Measurements from ENCODE around the gene GGCT. TPM values are rescaled to one million over a fixed set of nuclear protein-coding genes. Genes with fewer than 3 reads are reported as not detected.
"Not testable (repeated sequence)": the region's sequence is repeated elsewhere in the genome, so short reads cannot be mapped to it uniquely, and the experiment has no call there.

GGCT gene
- polyA plus RNA-seq, 3 donors: 7.6 to 18.1 (median 10.7) TPM

DNA sequence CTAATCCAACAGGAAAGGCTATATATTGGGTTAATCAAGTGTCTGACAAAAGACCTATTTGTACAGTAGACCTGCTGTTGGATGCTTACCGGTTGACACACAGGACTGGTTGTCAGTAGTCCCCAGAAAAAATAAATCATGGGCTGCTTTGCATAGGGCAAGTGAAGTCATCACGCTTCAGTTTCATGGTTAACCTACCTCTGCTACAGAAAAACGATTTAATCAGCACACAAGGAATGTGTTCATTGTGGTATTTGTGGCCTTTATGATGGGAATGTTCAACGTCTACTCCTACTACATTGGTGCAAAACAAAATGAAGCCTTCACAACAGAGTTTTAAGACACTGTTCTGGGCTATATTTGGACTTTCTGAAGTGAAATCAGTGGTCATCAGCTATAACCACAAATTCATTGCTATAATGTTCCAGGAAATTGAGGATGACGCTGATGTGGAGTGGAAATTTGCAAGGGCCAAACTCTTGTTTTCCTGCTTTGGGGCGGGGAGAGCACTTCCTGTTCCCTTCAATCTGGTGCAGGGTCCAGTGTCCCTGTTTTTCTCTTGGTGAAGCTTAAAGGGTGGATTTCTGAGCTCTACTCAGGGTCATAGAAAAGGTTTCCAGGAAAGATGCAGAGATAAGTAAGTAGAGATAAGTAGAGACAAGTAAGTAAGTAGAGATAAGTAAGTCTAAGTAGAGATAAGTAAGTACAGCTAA lies 39.3 kb upstream of the GGCT start:
- intact Hi-C loops (cut with micrococcal nuclease): no loop called here
- Histone ChIP-seq H3K36me3 (replicated peaks in 1 of 2; ENCODE audit: control insufficient read depth in 1 of 2, insufficient read depth in 2 of 2, low read length in 2 of 2) (peaks cover 25 to 58% of the 10 kb centered on the region in 2 donors), H3K79me2 (ENCODE audit: insufficient read depth, low read length) (no peaks in the 10 kb centered on the region), H3K4me3 (replicated peaks in 1 of 3; ENCODE audit: low read depth in 2 of 3, low read length in 3 of 3) (no peak overlapping the region), H3K27me3 (ENCODE audit: control insufficient read depth in 2 of 2, insufficient read depth in 2 of 2, low read length in 2 of 2) (no peaks in the 10 kb centered on the region), H3K4me1 (ENCODE audit: control insufficient read depth in 1 of 2, insufficient read depth in 2 of 2, low read length in 2 of 2) (no peaks in the 10 kb centered on the region), H2AFZ (ENCODE audit: insufficient read depth, low read depth, low read length, poor library complexity, severe bottlenecking) (no peak overlapping the region), H4K20me1 (ENCODE audit: insufficient read depth, low read length) (no peaks in the 10 kb centered on the region), H3K4me2 (replicated peaks; ENCODE audit: extremely low read depth, low read length, poor library complexity, severe bottlenecking) (no peak overlapping the region), H3K9me3 (replicated peaks in 1 of 2; ENCODE audit: control insufficient read depth in 1 of 2, insufficient read depth in 1 of 2, low read length in 2 of 2) (no peaks in the 10 kb centered on the region), H3K9ac (ENCODE audit: insufficient read depth, low read length, poor library complexity, severe bottlenecking) (no peak overlapping the region), H3K27ac (ENCODE audit: low read depth in 1 of 2, low read length in 2 of 2) (no peak overlapping the region)
- no peaks in the 10 kb centered on the region for H3K27me3 Mint-ChIP-seq (ENCODE audit: low read depth in 3 of 3)
- peak overlapping the region in 1 of 7 donors; percentile 40 for H3K27ac Mint-ChIP-seq
- TF ChIP-seq, protein P1, sequence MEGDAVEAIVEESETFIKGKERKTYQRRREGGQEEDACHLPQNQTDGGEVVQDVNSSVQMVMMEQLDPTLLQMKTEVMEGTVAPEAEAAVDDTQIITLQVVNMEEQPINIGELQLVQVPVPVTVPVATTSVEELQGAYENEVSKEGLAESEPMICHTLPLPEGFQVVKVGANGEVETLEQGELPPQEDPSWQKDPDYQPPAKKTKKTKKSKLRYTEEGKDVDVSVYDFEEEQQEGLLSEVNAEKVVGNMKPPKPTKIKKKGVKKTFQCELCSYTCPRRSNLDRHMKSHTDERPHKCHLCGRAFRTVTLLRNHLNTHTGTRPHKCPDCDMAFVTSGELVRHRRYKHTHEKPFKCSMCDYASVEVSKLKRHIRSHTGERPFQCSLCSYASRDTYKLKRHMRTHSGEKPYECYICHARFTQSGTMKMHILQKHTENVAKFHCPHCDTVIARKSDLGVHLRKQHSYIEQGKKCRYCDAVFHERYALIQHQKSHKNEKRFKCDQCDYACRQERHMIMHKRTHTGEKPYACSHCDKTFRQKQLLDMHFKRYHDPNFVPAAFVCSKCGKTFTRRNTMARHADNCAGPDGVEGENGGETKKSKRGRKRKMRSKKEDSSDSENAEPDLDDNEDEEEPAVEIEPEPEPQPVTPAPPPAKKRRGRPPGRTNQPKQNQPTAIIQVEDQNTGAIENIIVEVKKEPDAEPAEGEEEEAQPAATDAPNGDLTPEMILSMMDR (IDR thresholded peaks at IDR 0.05): no peak
- peaks cover 58 to 72% of the 10 kb centered on the region in 2 donors for H3K36me3 Mint-ChIP-seq
- H3K4me3 Mint-ChIP-seq: no peak overlapping the region
- peaks cover 0 to 8% (median 0%) of the 10 kb centered on the region in 7 donors for H3K9me3 Mint-ChIP-seq
- H3K4me1 Mint-ChIP-seq: peaks cover 1% of the 10 kb centered on the region
- DNase-seq: no peak
- 88% methylated on average over 2 of the region's 6 CpGs for WGBS (ENCODE audit: insufficient coverage)

DNA sequence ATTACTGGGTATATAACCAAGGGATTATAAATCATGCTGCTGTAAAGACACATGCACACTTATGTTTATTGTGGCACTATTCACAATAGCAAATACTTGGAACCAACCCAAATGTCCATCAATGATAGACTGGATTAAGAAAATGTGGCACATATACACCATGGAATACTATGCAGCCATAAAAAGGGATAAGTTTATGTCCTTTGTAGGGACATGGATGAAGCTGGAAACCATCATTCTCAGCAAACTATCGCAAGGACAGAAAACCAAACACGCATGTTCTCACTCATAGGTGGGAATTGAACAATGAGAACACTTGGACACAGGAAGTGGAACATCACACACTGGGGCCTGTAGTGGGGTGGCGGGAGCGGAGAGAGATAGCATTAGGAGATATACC lies 38.5 kb upstream of the GGCT start:
- H3K4me3 Mint-ChIP-seq; H3K9me3 Mint-ChIP-seq; H3K4me1 Mint-ChIP-seq; H3K27me3 ChIP-seq (ENCODE audit: control insufficient read depth in 2 of 2, insufficient read depth in 2 of 2, low read length in 2 of 2); H3K79me2 ChIP-seq (ENCODE audit: insufficient read depth, low read length); H4K20me1 ChIP-seq (ENCODE audit: insufficient read depth, low read length); H3K4me2 ChIP-seq (replicated peaks; ENCODE audit: extremely low read depth, low read length, poor library complexity, severe bottlenecking); H3K27ac ChIP-seq (ENCODE audit: low read depth in 1 of 2, low read length in 2 of 2); H3K27me3 Mint-ChIP-seq (ENCODE audit: low read depth in 3 of 3); H3K9me3 ChIP-seq (replicated peaks in 1 of 2; ENCODE audit: control insufficient read depth in 1 of 2, insufficient read depth in 1 of 2, low read length in 2 of 2); H2AFZ ChIP-seq (ENCODE audit: insufficient read depth, low read depth, low read length, poor library complexity, severe bottlenecking); DNase-seq; intact Hi-C loops (cut with micrococcal nuclease); H3K4me1 ChIP-seq (ENCODE audit: control insufficient read depth in 1 of 2, insufficient read depth in 2 of 2, low read length in 2 of 2); H3K27ac Mint-ChIP-seq; H3K4me3 ChIP-seq (replicated peaks in 1 of 3; ENCODE audit: low read depth in 2 of 3, low read length in 3 of 3); H3K9ac ChIP-seq (ENCODE audit: insufficient read depth, low read length, poor library complexity, severe bottlenecking): not testable (repeated sequence)
- WGBS (ENCODE audit: insufficient coverage): no CpG with 5 or more reads among the region's 4 CpGs
- H3K36me3 Mint-ChIP-seq: peaks cover 64 to 78% of the 10 kb centered on the region in 2 donors
- peaks cover 22 to 57% of the 10 kb centered on the region in 2 donors for H3K36me3 ChIP-seq (replicated peaks in 1 of 2; ENCODE audit: control insufficient read depth in 1 of 2, insufficient read depth in 2 of 2, low read length in 2 of 2)

Measured in CD14-positive monocyte (primary cell).